H9 (cell line): ENCODE measurements around the gene MYO7B. TPM values are rescaled to one million over a fixed set of nuclear protein-coding genes. Genes with fewer than 3 reads are reported as not detected.

ENCODE experiments used
- DNase-seq: peaks from one replicate; pipeline ENCODE4 v3.0.0-alpha.2; 2017
- H2AFZ ChIP-seq: one replicate; pipeline ENCODE4 v1.6.1; 2013; ENCODE audit warnings: mild to moderate bottlenecking, low read length, control low read depth, moderate library complexity
- H2AK5ac ChIP-seq: 2 replicates; pipeline ENCODE4 v1.6.1; 2013; ENCODE audit warnings: low read length, control low read depth, mixed read lengths; ENCODE audit not compliant: insufficient read length
- H2BK120ac ChIP-seq: one replicate; pipeline ENCODE4 v1.6.1; 2013; ENCODE audit warnings: low read depth, mild to moderate bottlenecking, low read length, control low read depth, inconsistent platforms; ENCODE audit not compliant: poor library complexity, severe bottlenecking
- H2BK12ac ChIP-seq: 2 replicates; pipeline ENCODE4 v1.6.1; 2013; ENCODE audit warnings: low read length, control low read depth, mixed read lengths, low read depth; ENCODE audit not compliant: insufficient read length
- H2BK15ac ChIP-seq: 2 replicates; pipeline ENCODE4 v1.6.1; 2013; ENCODE audit warnings: low read depth, low read length, control low read depth
- H2BK20ac ChIP-seq: one replicate; pipeline ENCODE4 v1.6.1; 2013; ENCODE audit warnings: low read depth, mild to moderate bottlenecking, low read length, control low read depth, inconsistent platforms; ENCODE audit not compliant: poor library complexity, severe bottlenecking
- H2BK5ac ChIP-seq: 2 replicates; pipeline ENCODE4 v1.6.1; 2013; ENCODE audit warnings: low read length, control low read depth, mixed read lengths; ENCODE audit not compliant: insufficient read length
- H3K14ac ChIP-seq: 2 replicates; pipeline ENCODE4 v1.6.1; 2013; ENCODE audit warnings: low read length, control low read depth; ENCODE audit not compliant: insufficient read depth
- H3K18ac ChIP-seq: 2 replicates; pipeline ENCODE4 v1.6.1; 2013; ENCODE audit warnings: low read depth, mild to moderate bottlenecking, mixed read lengths, low read length, control low read depth; ENCODE audit not compliant: insufficient read length
- H3K23ac ChIP-seq: 2 replicates; pipeline ENCODE4 v1.6.1; 2013; ENCODE audit warnings: low read length, control low read depth, mixed read lengths, low read depth; ENCODE audit not compliant: insufficient read length
- H3K23me2 ChIP-seq: 2 replicates; pipeline ENCODE4 v1.6.1; 2013; ENCODE audit warnings: low read depth, mild to moderate bottlenecking, mixed read lengths, low read length, control low read depth; ENCODE audit not compliant: insufficient read length, poor library complexity, severe bottlenecking
- H3K27ac ChIP-seq: 2 replicates; pipeline ENCODE4 v1.5.1; 2013; ENCODE audit warnings: low read length, control low read depth, mixed read lengths, low read depth; ENCODE audit not compliant: insufficient read length
- H3K27me3 ChIP-seq: 2 replicates; pipeline ENCODE4 v1.6.1; 2013; ENCODE audit warnings: low read length, control low read depth, inconsistent platforms; ENCODE audit not compliant: insufficient read depth
- H3K4ac ChIP-seq: 2 replicates; pipeline ENCODE4 v1.6.1; 2013; ENCODE audit warnings: low read depth, mild to moderate bottlenecking, control low read depth, inconsistent platforms, low read length, moderate library complexity
- H3K4me1 ChIP-seq: 2 replicates; pipeline ENCODE4 v1.6.1; 2013; ENCODE audit warnings: low read length, control low read depth, inconsistent platforms; ENCODE audit not compliant: insufficient read depth
- H3K4me2 ChIP-seq: 2 replicates; pipeline ENCODE4 v1.6.1; 2013; ENCODE audit warnings: low read length, control low read depth, mixed read lengths; ENCODE audit not compliant: insufficient read length, insufficient read depth
- H3K56ac ChIP-seq: 2 replicates; pipeline ENCODE4 v1.6.1; 2013; ENCODE audit warnings: low read depth, mild to moderate bottlenecking, mixed read lengths, low read length, control low read depth; ENCODE audit not compliant: insufficient read length
- H3K79me1 ChIP-seq: 2 replicates; pipeline ENCODE4 v1.6.1; 2013; ENCODE audit warnings: low read depth, mild to moderate bottlenecking, moderate library complexity, low read length, control low read depth, inconsistent platforms; ENCODE audit not compliant: insufficient read depth, poor library complexity, severe bottlenecking
- H3K79me2 ChIP-seq: 2 replicates; pipeline ENCODE4 v1.6.1; 2013; ENCODE audit warnings: low read length, control low read depth, inconsistent platforms; ENCODE audit not compliant: insufficient read depth
- H3K9ac ChIP-seq: 2 replicates; pipeline ENCODE4 v1.6.1; 2013; ENCODE audit warnings: low read length, control low read depth, mixed read lengths; ENCODE audit not compliant: insufficient read length; ENCODE audit errors: extremely low read depth
- H3K9me3 ChIP-seq: one replicate; pipeline ENCODE4 v1.6.1; 2013; ENCODE audit warnings: low read depth, low read length, inconsistent platforms; ENCODE audit not compliant: control insufficient read depth
- H3T11ph ChIP-seq: one replicate; pipeline ENCODE4 v1.6.1; 2013; ENCODE audit warnings: mild to moderate bottlenecking, low read length, control low read depth, inconsistent platforms
- H4K20me1 ChIP-seq: one replicate; pipeline ENCODE4 v1.6.1; 2013; ENCODE audit not compliant: control insufficient read depth, insufficient read length, insufficient read depth
- H4K5ac ChIP-seq: 2 replicates; pipeline ENCODE4 v1.6.1; 2013; ENCODE audit warnings: low read depth, mild to moderate bottlenecking, mixed read lengths, low read length, control low read depth; ENCODE audit not compliant: insufficient read length
- H4K8ac ChIP-seq: replicated peaks from 2 replicates; pipeline ENCODE4 v1.6.1; 2013; ENCODE audit warnings: low read length, control low read depth, mixed read lengths, low read depth; ENCODE audit not compliant: insufficient read length
- H4K91ac ChIP-seq: 2 replicates; pipeline ENCODE4 v1.6.1; 2013; ENCODE audit warnings: low read depth, mild to moderate bottlenecking, moderate library complexity, mixed read lengths, low read length, control low read depth; ENCODE audit not compliant: insufficient read length
- H3K27ac Mint-ChIP-seq, 3 experiments: 2 replicates in 2 of 3; 3 replicates in 1 of 3; pipeline ENCODE4 v1.8.0; 2020 to 2021; ENCODE audit warnings: mixed read lengths in 3 of 3, mild to moderate bottlenecking in 1 of 3, moderate library complexity in 1 of 3
- H3K27me3 Mint-ChIP-seq: 2 replicates; pipeline ENCODE4 v1.8.0; 2021; ENCODE audit warnings: low read depth, mild to moderate bottlenecking, moderate library complexity, mixed read lengths
- H3K36me3 Mint-ChIP-seq, 3 experiments: 2 replicates in 2 of 3; 3 replicates in 1 of 3; pipeline ENCODE4 v1.8.0; 2020 to 2021; ENCODE audit warnings: low read depth in 3 of 3, mixed read lengths in 3 of 3; ENCODE audit not compliant: insufficient read depth in 1 of 3
- H3K4me1 Mint-ChIP-seq, 2 experiments: 2 replicates each; pipeline ENCODE4 v1.8.0; 2020; ENCODE audit warnings: mixed read lengths in 2 of 2
- H3K4me3 Mint-ChIP-seq, 2 experiments: 2 replicates in 1 of 2; 3 replicates in 1 of 2; pipeline ENCODE4 v1.8.0; 2020 to 2021; ENCODE audit warnings: mild to moderate bottlenecking in 2 of 2, mixed read lengths in 2 of 2, moderate library complexity in 1 of 2
- H3K9me3 Mint-ChIP-seq, 2 experiments: 2 replicates in 1 of 2; 3 replicates in 1 of 2; pipeline ENCODE4 v1.8.0; 2020; ENCODE audit warnings: mild to moderate bottlenecking in 2 of 2, mixed read lengths in 2 of 2, moderate library complexity in 1 of 2
- CTCF ChIP-seq: fragments of 200-600 bp; sonication (generic); conservative IDR thresholded peaks from 3 replicates; pipeline ENCODE4 v1.8.0; 2021; ENCODE audit warnings: antibody characterized with exemption, mild to moderate bottlenecking
- WGBS: extraction: QIAGEN DNeasy Blood & Tissue Kit; methylation state at CpG from one replicate; pipeline ENCODE4 v1.1.7; 2013; ENCODE audit warnings: missing lambda C conversion rate, low lambda C conversion rate, mixed read lengths; ENCODE audit not compliant: insufficient read length; ENCODE audit errors: extremely low coverage; 5-methylcytosine and 5-hydroxymethylcytosine counted together
- total RNA-seq: library from RNA; stranded (reverse); gene quantifications from 2 replicates; pipeline ENCODE4 v1.2.1, GENCODE V29; 2021

Gene MYO7B
- total RNA-seq, 1 experiment from 2014 or later, result not detected

- Mint-ChIP-seq H3K4me1 (peaks cover 14 to 19% of the 10 kb centered on the region in 2 experiments), H3K9me3 (no peaks in the 10 kb centered on the region; a peak in 1 of 5 replicates), H3K36me3 (no peaks in the 10 kb centered on the region), H3K27me3 (peaks cover 5% of the 10 kb centered on the region), H3K4me3 (no peak overlapping the region), H3K27ac (no peak overlapping the region; a peak in 1 of 7 replicates)
- Histone ChIP-seq H3K9me3 (no peaks in the 10 kb centered on the region), H3K23ac (no peak overlapping the region), H3K27ac (no peak overlapping the region), H2BK12ac (no peak overlapping the region), H4K20me1 (no peaks in the 10 kb centered on the region), H3T11ph (no peak overlapping the region), H2BK5ac (no peak overlapping the region), H4K91ac (no peak overlapping the region), H3K27me3 (no peaks in the 10 kb centered on the region), H3K56ac (no peak overlapping the region), H3K4me1 (no peaks in the 10 kb centered on the region; the same call in 1 of the 2 replicates), H2BK20ac (no peak overlapping the region), H3K23me2 (no peaks in the 10 kb centered on the region), H2BK15ac (no peak overlapping the region), H3K18ac (no peak overlapping the region), H2AFZ (no peak overlapping the region), H4K5ac (no peak overlapping the region), H4K8ac (no peak overlapping the region), H3K4me2 (no peak overlapping the region), H3K14ac (no peak overlapping the region), H2AK5ac (no peak overlapping the region), H3K79me1 (no peaks in the 10 kb centered on the region), H3K9ac (no peak overlapping the region), H3K79me2 (no peaks in the 10 kb centered on the region), H2BK120ac (no peak overlapping the region), H3K4ac (no peak overlapping the region)
- TF ChIP-seq CTCF, result no peak
- WGBS, result no CpG with 5 or more reads among the region's 2 CpGs
- no peak for DNase-seq
Observed at GRCh38 chr2:127562936-127563335, 27.5 kb downstream of the MYO7B start.
